Spleen (tissue), 11 donors: Measurements from ENCODE around the gene USP6NL. TPM values are rescaled to one million over a fixed set of nuclear protein-coding genes. Genes with fewer than 3 reads are reported as not detected.

ENCODE experiments used
- DNase-seq: peaks from one replicate; pipeline ENCODE4 v3.0.0-alpha.2; 2020
- H3K27ac ChIP-seq, 8 donors: fragments of 200-600 bp; sonication (generic) in 7 of 8; 1 replicate in 4 of 8; 2 replicates in 4 of 8; pipeline versions ENCODE4 v1.5.0 to v1.8.0; 2016 to 2021; ENCODE audit warnings: inconsistent platforms in 4 of 8, mild to moderate bottlenecking in 4 of 8, moderate library complexity in 1 of 8
- H3K27me3 ChIP-seq, 7 donors: fragments of 200-600 bp; sonication (generic) in 6 of 7; replicated peaks in 1 of 7; 1 replicate in 4 of 7; 2 replicates in 3 of 7; pipeline versions ENCODE4 v1.5.0 to v1.8.0; 2016 to 2021; ENCODE audit warnings: inconsistent platforms in 3 of 7, mild to moderate bottlenecking in 1 of 7
- H3K36me3 ChIP-seq, 6 donors: fragments of 200-600 bp; sonication (generic) in 5 of 6; 1 replicate in 4 of 6; 2 replicates in 2 of 6; pipeline versions ENCODE4 v1.5.0 to v1.8.0; 2016 to 2021; ENCODE audit warnings: inconsistent platforms in 2 of 6
- H3K4me1 ChIP-seq, 6 donors: fragments of 200-600 bp; sonication (generic) in 5 of 6; 1 replicate in 3 of 6; 2 replicates in 3 of 6; pipeline versions ENCODE4 v1.5.0 to v1.8.0; 2016 to 2021; ENCODE audit warnings: inconsistent platforms in 3 of 6
- H3K4me3 ChIP-seq, 8 donors: fragments of 200-600 bp; sonication (generic) in 7 of 8; 1 replicate in 4 of 8; 2 replicates in 4 of 8; pipeline versions ENCODE4 v1.5.0 to v1.8.0; 2016 to 2021; ENCODE audit warnings: inconsistent platforms in 4 of 8, mild to moderate bottlenecking in 4 of 8, moderate library complexity in 2 of 8
- H3K9me3 ChIP-seq, 8 donors: fragments of 200-600 bp; sonication (generic) in 7 of 8; 1 replicate in 4 of 8; 2 replicates in 4 of 8; pipeline versions ENCODE4 v1.5.0 to v1.8.0; 2016 to 2021; ENCODE audit warnings: inconsistent platforms in 4 of 8
- POLR2A ChIP-seq, 3 donors: fragments of 450-650 bp; IDR thresholded peaks; one replicate each; pipeline ENCODE4 v1.5.1; 2017; ENCODE audit warnings: antibody characterized with exemption in 3 of 3, mild to moderate bottlenecking in 1 of 3
- POLR2AphosphoS5 ChIP-seq, 3 donors: sonication (generic); formaldehyde crosslinking; IDR thresholded peaks; one replicate each; pipeline ENCODE4 v1.5.1; 2017; ENCODE audit warnings: antibody characterized with exemption in 3 of 3
- WGBS, 5 donors: extraction: QIAGEN DNeasy Blood & Tissue Kit in 3 of 5; methylation state at CpG; one replicate each; pipeline versions ENCODE4 v1.1.5 to v1.1.7; 2013 to 2018; 5-methylcytosine and 5-hydroxymethylcytosine counted together
- intact Hi-C: fragments of 100-400 bp; cut with DNase I; formaldehyde crosslinking; loops from one replicate; pipeline ENCODE4 v1.15.0; 2023; ENCODE audit warnings: low total_unique reads
- polyA plus RNA-seq, 3 donors: library from polyadenylated mRNA; stranded (reverse); fragments of 200-250 nt; gene quantifications; one replicate each; pipeline ENCODE4 v1.2.1, GENCODE V29; 2013
- total RNA-seq, 7 donors: library from RNA; depleted of rRNA in 3 of 7; stranded (reverse); fragments of >200 nt in 3 of 7; fragmentation: NEBNext Ultra II Directional in 4 of 7; extraction: Animal tissue kit (Norgen Biotek cat#: 25700) in 4 of 7; gene quantifications; one replicate each; pipeline versions ENCODE4 v1.1.0 to v1.2.1, GENCODE V29; 2016 to 2021
- TF ChIP-seq, protein P1 (sequence below), 11 experiments: fragments of 200-600 bp in 7 of 11; fragments of 450-650 bp in 4 of 11; sonication (generic) in 4 of 11; IDR thresholded peaks in 8 of 11; conservative IDR thresholded peaks in 3 of 11; 1 replicate in 7 of 11; 2 replicates in 4 of 11; pipeline versions ENCODE4 v1.4.0 to v1.8.0; 2016 to 2021; ENCODE audit warnings: antibody characterized with exemption in 11 of 11, inconsistent platforms in 4 of 11, mild to moderate bottlenecking in 1 of 11
- donor health status: healthy with polysubstance abuse.
- donor health status: DM: no; HTN: no; CAD: no; lungs with moderate emphysema.
- donor health status: DM: no; HTN: no; CAD: no.
- donor health status: Bipolar disorder and iron deficiency.
- donor health status: healthy.
- donor health status: DM: no; HTN: no; CAD: no.
- donor health status: DM: yes; HTN: yes; CAD: no.

The USP6NL gene
- total and polyA plus RNA-seq, 10 donors = 11.0 to 51.7 (median 37.7) TPM

DNA sequence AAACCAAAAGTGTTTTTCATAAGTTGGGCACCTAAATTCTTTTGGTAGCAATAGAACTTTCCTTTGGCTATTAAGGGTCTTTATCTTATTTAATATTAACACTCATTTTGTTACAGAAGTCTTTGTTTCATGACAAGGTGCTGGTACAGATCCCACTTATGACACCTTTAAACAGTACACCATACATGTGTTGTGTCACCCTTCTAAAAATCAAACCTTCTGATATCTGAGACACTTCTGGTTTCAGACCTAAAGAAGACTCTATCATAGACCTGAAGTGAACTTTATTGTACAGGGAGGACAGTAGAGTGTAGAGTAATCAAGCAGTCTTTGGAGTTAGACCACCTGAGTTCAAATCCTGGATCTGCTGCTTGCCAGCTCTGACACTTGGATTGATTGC lies 5.8 kb upstream of the USP6NL start:
- TF ChIP-seq POLR2A (IDR thresholded peaks at IDR 0.05) (no peak), POLR2AphosphoS5 (IDR thresholded peaks at IDR 0.05) (no peak)
- TF ChIP-seq, protein P1, sequence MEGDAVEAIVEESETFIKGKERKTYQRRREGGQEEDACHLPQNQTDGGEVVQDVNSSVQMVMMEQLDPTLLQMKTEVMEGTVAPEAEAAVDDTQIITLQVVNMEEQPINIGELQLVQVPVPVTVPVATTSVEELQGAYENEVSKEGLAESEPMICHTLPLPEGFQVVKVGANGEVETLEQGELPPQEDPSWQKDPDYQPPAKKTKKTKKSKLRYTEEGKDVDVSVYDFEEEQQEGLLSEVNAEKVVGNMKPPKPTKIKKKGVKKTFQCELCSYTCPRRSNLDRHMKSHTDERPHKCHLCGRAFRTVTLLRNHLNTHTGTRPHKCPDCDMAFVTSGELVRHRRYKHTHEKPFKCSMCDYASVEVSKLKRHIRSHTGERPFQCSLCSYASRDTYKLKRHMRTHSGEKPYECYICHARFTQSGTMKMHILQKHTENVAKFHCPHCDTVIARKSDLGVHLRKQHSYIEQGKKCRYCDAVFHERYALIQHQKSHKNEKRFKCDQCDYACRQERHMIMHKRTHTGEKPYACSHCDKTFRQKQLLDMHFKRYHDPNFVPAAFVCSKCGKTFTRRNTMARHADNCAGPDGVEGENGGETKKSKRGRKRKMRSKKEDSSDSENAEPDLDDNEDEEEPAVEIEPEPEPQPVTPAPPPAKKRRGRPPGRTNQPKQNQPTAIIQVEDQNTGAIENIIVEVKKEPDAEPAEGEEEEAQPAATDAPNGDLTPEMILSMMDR (IDR thresholded peaks at IDR 0.05 in 8 of 11, conservative IDR thresholded peaks at IDR 0.05 in 3 of 11) = no peak
- no peak overlapping the region for H3K4me3 ChIP-seq
- intact Hi-C loops = no loop called here
- DNase-seq = no peak
- H3K36me3 ChIP-seq = no peaks in the 10 kb centered on the region
- peaks cover 0 to 22% (median 18%) of the 10 kb centered on the region in 8 donors for H3K9me3 ChIP-seq
- H3K27ac ChIP-seq = no peak overlapping the region
- H3K4me1 ChIP-seq = peaks cover 0 to 18% (median 6%) of the 10 kb centered on the region in 6 donors
- no peaks in the 10 kb centered on the region for H3K27me3 ChIP-seq

DNA sequence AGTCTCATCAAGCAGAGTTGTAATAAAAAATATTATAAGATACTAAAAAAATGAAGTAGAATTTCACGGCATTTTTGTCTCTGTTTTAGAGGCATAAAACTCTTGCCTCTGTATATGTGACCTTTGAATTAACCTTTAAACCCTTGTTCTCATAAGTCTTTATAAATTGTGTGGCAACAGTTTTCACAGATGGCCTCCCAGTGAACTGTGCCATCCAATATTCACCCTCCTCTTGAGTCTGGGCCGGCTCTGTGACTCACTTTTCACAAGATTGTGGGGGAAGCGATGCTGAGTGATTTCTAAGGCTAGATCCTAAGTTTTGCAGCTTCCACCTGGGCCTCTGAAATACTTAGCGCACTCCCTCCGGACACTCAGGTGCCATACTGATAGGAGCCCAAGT lies 4.6 kb upstream of the USP6NL start:
- no peak for DNase-seq
- Histone ChIP-seq H3K27ac (no peak overlapping the region), H3K4me1 (peaks cover 0 to 25% (median 9%) of the 10 kb centered on the region in 6 donors), H3K27me3 (no peaks in the 10 kb centered on the region), H3K4me3 (no peak overlapping the region), H3K36me3 (no peaks in the 10 kb centered on the region), H3K9me3 (peaks cover 0 to 22% (median 18%) of the 10 kb centered on the region in 8 donors)
- no peak for TF ChIP-seq POLR2A (IDR thresholded peaks at IDR 0.05)
- TF ChIP-seq POLR2AphosphoS5 (IDR thresholded peaks at IDR 0.05) = no peak
- TF ChIP-seq, protein P1 (IDR thresholded peaks at IDR 0.05 in 8 of 11, conservative IDR thresholded peaks at IDR 0.05 in 3 of 11) = no peak
- intact Hi-C loops = no loop called here
- WGBS, 5 donors = 88 to 95% (median 93%) methylated on average over 5 of the region's 5 CpGs

DNA sequence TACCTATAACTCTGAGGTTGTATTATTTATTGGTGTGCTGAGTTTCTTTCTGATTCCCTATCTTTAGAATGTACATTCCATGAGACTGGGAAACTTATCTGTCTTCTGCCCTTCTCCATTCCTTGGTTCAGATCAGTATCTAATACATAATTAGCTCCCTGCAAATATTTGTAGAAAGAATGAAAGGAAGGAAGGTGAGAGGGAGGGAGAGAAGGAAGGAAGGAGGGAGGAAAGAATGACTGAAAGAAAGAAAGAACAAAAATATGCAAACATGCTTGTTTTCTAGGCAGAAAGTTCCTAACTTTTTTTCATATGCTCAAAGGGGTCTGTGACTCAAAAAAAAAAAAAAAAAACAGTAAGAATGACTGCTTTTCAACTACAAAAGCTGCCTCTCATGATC lies 3.9 kb upstream of the USP6NL start:
- Histone ChIP-seq H3K4me1 (peaks cover 0 to 29% (median 10%) of the 10 kb centered on the region in 6 donors), H3K27ac (peak overlapping the region in 1 of 8 donors; percentile 12), H3K27me3 (no peaks in the 10 kb centered on the region), H3K4me3 (no peak overlapping the region), H3K36me3 (no peaks in the 10 kb centered on the region), H3K9me3 (peaks cover 0 to 22% (median 18%) of the 10 kb centered on the region in 8 donors)
- intact Hi-C loops = no loop called here
- TF ChIP-seq POLR2AphosphoS5 (IDR thresholded peaks at IDR 0.05) (no peak), POLR2A (IDR thresholded peaks at IDR 0.05) (no peak)
- TF ChIP-seq, protein P1 (IDR thresholded peaks at IDR 0.05 in 8 of 11, conservative IDR thresholded peaks at IDR 0.05 in 3 of 11) = no peak
- no peak for DNase-seq

DNA sequence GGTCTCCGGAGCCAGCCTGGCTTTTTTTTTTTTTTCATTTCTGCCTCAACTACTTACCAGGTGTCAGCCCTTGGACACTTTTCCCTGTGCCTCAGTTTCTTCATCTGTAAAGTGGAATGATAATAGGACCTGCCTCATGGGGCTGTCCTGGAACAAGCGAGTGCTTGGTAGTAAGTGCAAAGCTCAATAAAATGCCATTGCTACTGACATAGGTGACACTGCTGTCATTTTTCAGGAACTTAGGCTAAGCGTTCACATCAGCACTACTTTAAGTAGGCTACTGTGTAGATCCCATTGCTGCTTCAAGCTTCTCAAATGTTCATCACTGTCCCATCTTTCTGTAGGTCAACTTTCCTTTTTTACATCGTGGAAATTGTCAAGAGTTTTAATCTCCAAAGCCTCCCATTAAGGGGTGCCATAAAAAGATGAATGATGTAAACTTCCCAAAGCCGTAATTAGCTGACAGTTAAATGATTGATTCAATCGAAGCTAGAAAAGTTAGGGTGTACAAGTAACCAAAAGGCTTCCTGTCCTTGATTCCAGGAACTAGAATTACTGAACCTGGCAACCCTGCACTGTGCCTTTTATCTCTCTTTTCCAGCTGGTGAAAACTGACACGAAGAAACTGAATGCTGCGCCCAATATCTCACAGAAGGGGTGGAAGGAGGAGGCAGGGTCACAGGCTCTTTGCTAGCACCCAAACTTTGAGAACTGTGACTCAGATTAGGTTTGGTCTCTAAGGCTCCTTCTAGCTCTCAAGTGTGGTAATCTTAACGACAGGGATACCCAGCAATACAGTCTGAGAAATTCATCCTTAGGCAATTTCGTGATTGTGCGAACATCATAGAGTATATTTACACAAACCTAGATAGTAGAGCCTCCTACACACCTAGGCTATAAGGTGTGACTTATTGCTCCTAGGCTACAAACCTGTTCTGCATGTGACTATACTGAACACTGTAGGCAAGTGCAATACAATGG lies 861 bp upstream of the USP6NL start:
- TF ChIP-seq, protein P1 (IDR thresholded peaks at IDR 0.05 in 8 of 11, conservative IDR thresholded peaks at IDR 0.05 in 3 of 11) = no peak
- TF ChIP-seq POLR2A (IDR thresholded peaks at IDR 0.05) (no peak), POLR2AphosphoS5 (IDR thresholded peaks at IDR 0.05) (no peak)
- intact Hi-C loops = no loop called here

More for the DNA sequence above, 861 bp upstream of the USP6NL start:
- no peaks in the 10 kb centered on the region for H3K27me3 ChIP-seq
- H3K4me3 ChIP-seq = peak overlapping the region; percentile 77 to 96 (median 88)
- H3K4me1 ChIP-seq = peaks cover 11 to 60% (median 34%) of the 10 kb centered on the region in 6 donors
- H3K36me3 ChIP-seq = no peaks in the 10 kb centered on the region
- peak overlapping the region; percentile 85 to 97 (median 95) for H3K27ac ChIP-seq
- DNase-seq = no peak
- peaks cover 0 to 12% (median 9%) of the 10 kb centered on the region in 8 donors for H3K9me3 ChIP-seq
- WGBS, 5 donors = 10 to 21% (median 14%) methylated on average over 11 of the region's 11 CpGs
